ENCODE measurements around the gene NPAP1.
"Not testable (repeated sequence)": the region's sequence is repeated elsewhere in the genome, so short reads cannot be mapped to it uniquely, and the experiment has no call there.

The NPAP1 gene

GRCh38 chr15:24662991-24663390 is 12.6 kb upstream of the NPAP1 start:
- DNase-seq (ENCODE audit: extremely low spot score): no peak
- TF ChIP-seq, protein P1, sequence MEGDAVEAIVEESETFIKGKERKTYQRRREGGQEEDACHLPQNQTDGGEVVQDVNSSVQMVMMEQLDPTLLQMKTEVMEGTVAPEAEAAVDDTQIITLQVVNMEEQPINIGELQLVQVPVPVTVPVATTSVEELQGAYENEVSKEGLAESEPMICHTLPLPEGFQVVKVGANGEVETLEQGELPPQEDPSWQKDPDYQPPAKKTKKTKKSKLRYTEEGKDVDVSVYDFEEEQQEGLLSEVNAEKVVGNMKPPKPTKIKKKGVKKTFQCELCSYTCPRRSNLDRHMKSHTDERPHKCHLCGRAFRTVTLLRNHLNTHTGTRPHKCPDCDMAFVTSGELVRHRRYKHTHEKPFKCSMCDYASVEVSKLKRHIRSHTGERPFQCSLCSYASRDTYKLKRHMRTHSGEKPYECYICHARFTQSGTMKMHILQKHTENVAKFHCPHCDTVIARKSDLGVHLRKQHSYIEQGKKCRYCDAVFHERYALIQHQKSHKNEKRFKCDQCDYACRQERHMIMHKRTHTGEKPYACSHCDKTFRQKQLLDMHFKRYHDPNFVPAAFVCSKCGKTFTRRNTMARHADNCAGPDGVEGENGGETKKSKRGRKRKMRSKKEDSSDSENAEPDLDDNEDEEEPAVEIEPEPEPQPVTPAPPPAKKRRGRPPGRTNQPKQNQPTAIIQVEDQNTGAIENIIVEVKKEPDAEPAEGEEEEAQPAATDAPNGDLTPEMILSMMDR (IDR thresholded peaks at IDR 0.05; ENCODE audit: control extremely low read depth, extremely low read depth, low read depth, missing control alignments): no peak
- ChIA-PET POLR2A (no interaction called here), CTCF (no interaction called here)

DNA sequence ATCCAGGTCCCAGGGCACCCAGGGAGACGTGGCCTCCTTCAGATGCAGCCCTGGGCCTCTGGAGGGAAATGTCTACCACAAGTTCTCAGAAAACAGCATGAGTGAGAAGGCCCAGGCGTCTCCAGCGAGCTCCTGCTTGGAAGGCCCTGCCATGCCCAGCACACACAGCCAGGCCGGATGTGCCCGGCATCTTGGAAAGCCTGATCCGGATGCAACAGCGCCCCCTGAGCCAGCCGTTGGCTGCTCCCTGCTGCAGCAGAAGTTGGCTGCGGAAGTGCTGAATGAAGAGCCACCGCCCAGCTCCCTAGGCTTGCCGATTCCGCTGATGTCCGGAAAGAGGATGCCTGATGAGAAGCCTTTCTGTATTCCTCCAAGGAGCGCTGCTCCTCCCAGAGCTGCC is 856 bp downstream of the NPAP1 start:
- no peak for DNase-seq (ENCODE audit: extremely low spot score)
- ChIA-PET CTCF (no interaction called here), POLR2A (no interaction called here)
- TF ChIP-seq, protein P1 (IDR thresholded peaks at IDR 0.05; ENCODE audit: control extremely low read depth, extremely low read depth, low read depth, missing control alignments): no peak

DNA sequence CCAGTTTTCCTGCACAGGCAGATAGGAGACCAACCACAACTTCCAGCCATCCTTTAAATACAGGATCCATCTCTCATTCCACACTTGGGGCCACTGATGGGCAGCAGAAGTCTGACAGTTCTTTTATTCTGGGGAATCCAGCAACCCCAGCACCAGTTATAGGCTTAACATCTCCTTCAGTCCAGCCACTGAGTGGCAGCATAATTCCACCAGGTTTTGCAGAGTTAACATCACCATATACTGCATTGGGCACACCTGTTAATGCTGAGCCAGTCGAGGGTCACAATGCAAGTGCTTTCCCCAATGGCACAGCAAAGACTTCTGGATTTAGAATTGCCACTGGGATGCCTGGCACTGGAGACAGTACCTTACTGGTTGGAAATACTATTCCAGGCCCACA is 2.9 kb downstream of the NPAP1 start:
- POLR2A ChIA-PET: no interaction called here
- DNase-seq (ENCODE audit: extremely low spot score): no peak
- CTCF ChIA-PET: no interaction called here
- TF ChIP-seq, protein P1 (IDR thresholded peaks at IDR 0.05; ENCODE audit: control extremely low read depth, extremely low read depth, low read depth, missing control alignments): no peak

- ChIA-PET POLR2A (no interaction called here), CTCF (no interaction called here)
- no peak for DNase-seq (ENCODE audit: extremely low spot score)
- TF ChIP-seq, protein P1 (IDR thresholded peaks at IDR 0.05; ENCODE audit: control extremely low read depth, extremely low read depth, low read depth, missing control alignments): no peak
Observed at GRCh38 chr15:24682002-24682401, 6.4 kb downstream of the NPAP1 start.

DNA sequence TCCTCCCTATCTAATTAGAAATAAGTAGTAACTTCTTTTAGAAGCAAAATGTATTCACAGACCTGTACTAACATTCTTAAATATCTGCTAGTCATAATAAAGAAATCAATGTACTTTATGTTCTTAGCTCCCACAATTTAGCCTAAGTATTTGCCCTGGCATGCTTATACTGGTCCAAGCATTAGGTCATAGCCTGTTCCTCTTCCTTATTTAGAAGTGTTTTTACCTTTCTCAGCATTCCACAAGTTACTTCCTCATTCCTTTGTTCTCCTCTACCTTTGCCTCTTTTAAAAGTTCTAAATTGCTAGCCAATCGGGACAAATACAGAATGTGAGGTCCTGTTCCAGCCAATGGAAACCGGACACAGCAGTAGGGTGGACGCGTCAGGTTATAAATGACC is 7.3 kb downstream of the NPAP1 start:
- CTCF ChIA-PET; POLR2A ChIA-PET; DNase-seq (ENCODE audit: extremely low spot score): not testable (repeated sequence)

GRCh38 chr15:24683736-24684135 is 8.2 kb downstream of the NPAP1 start:
- CTCF ChIA-PET: no interaction called here
- TF ChIP-seq, protein P1 (IDR thresholded peaks at IDR 0.05; ENCODE audit: control extremely low read depth, extremely low read depth, low read depth, missing control alignments): no peak
- POLR2A ChIA-PET: no interaction called here

GRCh38 chr15:24684313-24684712 is 8.7 kb downstream of the NPAP1 start:
- no peak for DNase-seq (ENCODE audit: extremely low spot score)
- POLR2A ChIA-PET: no interaction called here
- CTCF ChIA-PET: no interaction called here
- TF ChIP-seq, protein P1 (IDR thresholded peaks at IDR 0.05; ENCODE audit: control extremely low read depth, extremely low read depth, low read depth, missing control alignments): no peak

More at GRCh38 chr15:24683736-24684135, 8.2 kb downstream of the NPAP1 start:
- DNase-seq (ENCODE audit: extremely low spot score): no peak

Data from GM10248 (cell line).